Ishikawa (cell line): ENCODE measurements around the gene ST7.

ENCODE experiments used
- CEBPB ChIP-seq: IDR thresholded peaks from 2 replicates; pipeline ENCODE4 v1.6.1; 2012
- CREB1 ChIP-seq: IDR thresholded peaks from 2 replicates; pipeline ENCODE4 v1.6.1; 2012; ENCODE audit warnings: low read depth
- EGR1 ChIP-seq: IDR thresholded peaks from 2 replicates; pipeline ENCODE4 v1.6.1; 2012
- EP300 ChIP-seq: IDR thresholded peaks from 2 replicates; pipeline ENCODE4 v1.6.1; 2012; ENCODE audit warnings: borderline replicate concordance
- FOXM1 ChIP-seq: IDR thresholded peaks from 2 replicates; pipeline ENCODE4 v1.6.1; 2012; ENCODE audit warnings: low read depth, borderline replicate concordance
- NFIC ChIP-seq: IDR thresholded peaks from 2 replicates; pipeline ENCODE4 v1.6.1; 2012
- RAD21 ChIP-seq: IDR thresholded peaks from 2 replicates; pipeline ENCODE4 v1.6.1; 2012; ENCODE audit warnings: low read depth
- TAF1 ChIP-seq: IDR thresholded peaks from 2 replicates; pipeline ENCODE4 v1.6.1; 2012; ENCODE audit warnings: low read depth, mild to moderate bottlenecking
- TCF12 ChIP-seq: IDR thresholded peaks from 2 replicates; pipeline ENCODE4 v1.6.1; 2012; ENCODE audit warnings: low read depth
- TEAD4 ChIP-seq: IDR thresholded peaks from 2 replicates; pipeline ENCODE4 v1.6.1; 2012
- YY1 ChIP-seq: IDR thresholded peaks from 2 replicates; pipeline ENCODE4 v1.6.1; 2012; ENCODE audit warnings: low read depth
- ZBTB7A ChIP-seq: IDR thresholded peaks from 2 replicates; pipeline ENCODE4 v1.6.1; 2012; ENCODE audit warnings: low read depth
- TF ChIP-seq, protein P1 (sequence below): IDR thresholded peaks from 2 replicates; pipeline ENCODE4 v1.6.1; 2012; ENCODE audit warnings: low read depth, mild to moderate bottlenecking
- TF ChIP-seq, protein P2 (sequence below): IDR thresholded peaks from 2 replicates; pipeline ENCODE4 v1.6.1; 2012
- TF ChIP-seq, protein P3 (sequence below): IDR thresholded peaks from 2 replicates; pipeline ENCODE4 v1.6.1; 2012

Gene ST7

DNA sequence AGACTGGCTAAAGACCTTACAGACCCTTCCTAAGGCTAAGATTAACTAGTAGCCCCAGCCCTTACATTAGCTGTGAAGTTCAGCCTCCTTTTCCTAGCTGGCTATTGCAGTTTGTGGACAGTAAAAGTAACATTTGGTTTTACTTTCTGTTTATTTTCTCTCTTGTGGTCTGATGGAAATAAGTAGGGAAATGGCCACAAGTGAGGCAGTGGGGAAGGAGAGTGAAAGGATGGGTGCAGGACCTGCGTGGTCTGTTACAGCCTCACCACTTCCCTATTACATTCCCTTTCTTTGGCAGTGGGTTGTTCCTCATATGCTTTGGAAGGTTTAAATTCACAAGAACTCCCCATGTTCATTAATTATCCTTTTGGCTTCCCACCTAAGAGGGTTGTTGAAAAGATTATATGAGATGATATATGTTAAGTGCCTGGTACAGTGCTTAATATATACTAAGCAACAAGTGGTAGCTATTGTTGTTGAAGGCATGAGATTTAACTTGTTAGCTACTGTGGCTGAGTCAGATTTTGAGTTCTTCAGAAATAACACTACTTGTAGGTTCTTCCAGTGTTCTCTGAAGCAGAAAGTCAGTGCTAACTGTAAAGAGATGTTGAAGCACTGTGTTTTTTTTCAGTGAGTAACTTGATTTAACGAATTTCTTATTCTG lies 181.7 kb downstream of the ST7 start:
- TF ChIP-seq EP300 (no peak), CEBPB (no peak), YY1 (no peak), CREB1 (no peak), TEAD4 (no peak), FOXM1 (no peak), EGR1 (no peak), NFIC (no peak), TCF12 (no peak), RAD21 (no peak), ZBTB7A (no peak), TAF1 (no peak)
- TF ChIP-seq, protein P1, sequence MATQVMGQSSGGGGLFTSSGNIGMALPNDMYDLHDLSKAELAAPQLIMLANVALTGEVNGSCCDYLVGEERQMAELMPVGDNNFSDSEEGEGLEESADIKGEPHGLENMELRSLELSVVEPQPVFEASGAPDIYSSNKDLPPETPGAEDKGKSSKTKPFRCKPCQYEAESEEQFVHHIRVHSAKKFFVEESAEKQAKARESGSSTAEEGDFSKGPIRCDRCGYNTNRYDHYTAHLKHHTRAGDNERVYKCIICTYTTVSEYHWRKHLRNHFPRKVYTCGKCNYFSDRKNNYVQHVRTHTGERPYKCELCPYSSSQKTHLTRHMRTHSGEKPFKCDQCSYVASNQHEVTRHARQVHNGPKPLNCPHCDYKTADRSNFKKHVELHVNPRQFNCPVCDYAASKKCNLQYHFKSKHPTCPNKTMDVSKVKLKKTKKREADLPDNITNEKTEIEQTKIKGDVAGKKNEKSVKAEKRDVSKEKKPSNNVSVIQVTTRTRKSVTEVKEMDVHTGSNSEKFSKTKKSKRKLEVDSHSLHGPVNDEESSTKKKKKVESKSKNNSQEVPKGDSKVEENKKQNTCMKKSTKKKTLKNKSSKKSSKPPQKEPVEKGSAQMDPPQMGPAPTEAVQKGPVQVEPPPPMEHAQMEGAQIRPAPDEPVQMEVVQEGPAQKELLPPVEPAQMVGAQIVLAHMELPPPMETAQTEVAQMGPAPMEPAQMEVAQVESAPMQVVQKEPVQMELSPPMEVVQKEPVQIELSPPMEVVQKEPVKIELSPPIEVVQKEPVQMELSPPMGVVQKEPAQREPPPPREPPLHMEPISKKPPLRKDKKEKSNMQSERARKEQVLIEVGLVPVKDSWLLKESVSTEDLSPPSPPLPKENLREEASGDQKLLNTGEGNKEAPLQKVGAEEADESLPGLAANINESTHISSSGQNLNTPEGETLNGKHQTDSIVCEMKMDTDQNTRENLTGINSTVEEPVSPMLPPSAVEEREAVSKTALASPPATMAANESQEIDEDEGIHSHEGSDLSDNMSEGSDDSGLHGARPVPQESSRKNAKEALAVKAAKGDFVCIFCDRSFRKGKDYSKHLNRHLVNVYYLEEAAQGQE: no peak
- TF ChIP-seq, protein P2, sequence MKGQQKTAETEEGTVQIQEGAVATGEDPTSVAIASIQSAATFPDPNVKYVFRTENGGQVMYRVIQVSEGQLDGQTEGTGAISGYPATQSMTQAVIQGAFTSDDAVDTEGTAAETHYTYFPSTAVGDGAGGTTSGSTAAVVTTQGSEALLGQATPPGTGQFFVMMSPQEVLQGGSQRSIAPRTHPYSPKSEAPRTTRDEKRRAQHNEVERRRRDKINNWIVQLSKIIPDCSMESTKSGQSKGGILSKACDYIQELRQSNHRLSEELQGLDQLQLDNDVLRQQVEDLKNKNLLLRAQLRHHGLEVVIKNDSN: no peak
- TF ChIP-seq, protein P3, sequence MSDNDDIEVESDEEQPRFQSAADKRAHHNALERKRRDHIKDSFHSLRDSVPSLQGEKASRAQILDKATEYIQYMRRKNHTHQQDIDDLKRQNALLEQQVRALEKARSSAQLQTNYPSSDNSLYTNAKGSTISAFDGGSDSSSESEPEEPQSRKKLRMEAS: no peak

DNA sequence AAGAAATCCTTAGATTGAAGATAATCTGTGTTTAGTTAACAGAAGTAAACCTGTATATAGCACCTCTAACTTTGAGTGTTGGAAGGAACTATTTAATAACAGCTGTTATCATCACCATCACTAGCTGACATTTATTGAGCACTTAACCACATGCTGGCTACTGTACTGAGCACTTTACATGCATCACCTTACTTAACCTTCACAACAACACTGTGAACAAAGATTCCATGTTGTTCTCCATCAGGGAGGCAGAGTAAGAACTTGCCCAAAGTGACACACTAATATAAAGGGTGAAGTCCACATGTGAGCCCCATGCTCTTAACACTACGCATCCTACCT lies 182.2 kb downstream of the ST7 start:
- TF ChIP-seq NFIC (no peak), TAF1 (no peak), FOXM1 (no peak), RAD21 (no peak), CEBPB (no peak), EP300 (no peak), EGR1 (no peak), CREB1 (no peak), TCF12 (no peak), TEAD4 (no peak)
- TF ChIP-seq, protein P1: no peak
- TF ChIP-seq, protein P3: no peak
- TF ChIP-seq, protein P2: no peak

DNA sequence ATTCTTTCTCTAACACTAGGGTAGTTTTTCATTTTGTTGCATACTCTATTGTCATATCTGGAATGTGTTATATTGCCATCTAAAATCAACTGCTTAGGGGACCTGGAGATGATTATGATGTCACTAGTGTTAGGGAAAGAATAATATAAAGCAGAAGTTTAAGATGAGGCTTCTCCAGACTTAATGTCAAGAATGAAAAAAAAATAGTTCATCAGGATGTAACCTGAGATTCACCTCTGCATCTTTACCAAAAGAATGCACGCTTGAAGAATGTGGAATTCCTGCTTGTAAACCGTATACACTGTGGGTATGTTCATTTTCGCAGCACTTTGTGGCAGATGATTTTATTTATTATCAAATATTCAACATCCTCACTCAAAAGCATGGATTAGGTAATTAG lies 184.6 kb downstream of the ST7 start:
- TF ChIP-seq, protein P1: no peak
- TF ChIP-seq ZBTB7A (no peak), CEBPB (no peak), FOXM1 (no peak), TAF1 (no peak), EP300 (no peak), RAD21 (no peak), YY1 (no peak), NFIC (no peak), TCF12 (no peak), TEAD4 (no peak), CREB1 (no peak), EGR1 (no peak)
- TF ChIP-seq, protein P3: no peak
- TF ChIP-seq, protein P2: no peak

DNA sequence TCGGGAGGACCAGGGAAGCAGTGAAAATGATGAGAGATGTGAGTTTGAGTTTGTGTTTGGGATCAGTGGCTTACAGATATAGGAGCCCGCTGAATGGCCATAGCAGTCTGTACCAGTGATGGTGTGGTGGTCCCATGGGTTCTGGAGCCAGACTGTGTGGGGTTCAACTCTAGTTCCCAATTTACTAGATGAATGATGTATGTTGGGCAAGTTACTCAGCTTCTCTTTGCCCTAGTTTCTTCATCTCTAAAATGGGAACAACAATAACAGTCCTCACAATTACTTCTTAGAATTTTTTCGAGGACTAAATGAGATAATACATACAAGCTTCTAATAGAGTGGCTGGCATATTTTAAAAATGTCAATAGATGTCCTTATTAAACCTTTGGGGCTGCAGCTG lies 185.2 kb downstream of the ST7 start:
- TF ChIP-seq RAD21: no peak
- TF ChIP-seq FOXM1: no peak
- TF ChIP-seq CREB1: no peak
- no peak for TF ChIP-seq YY1
- TF ChIP-seq CEBPB: no peak
- no peak for TF ChIP-seq TCF12
- no peak for TF ChIP-seq EP300
- TF ChIP-seq, protein P2: no peak
- no peak for TF ChIP-seq TEAD4
- TF ChIP-seq ZBTB7A: no peak
- no peak for TF ChIP-seq EGR1
- TF ChIP-seq TAF1: no peak
- TF ChIP-seq, protein P3: no peak
